GM18511 (cell line): ENCODE data around the gene SP9.

ENCODE experiments used
- ATAC-seq: cut with Tn5 transposase; IDR thresholded peaks from one replicate; pipeline ENCODE4 v1.9.1; 2021; ENCODE audit warnings: mild to moderate bottlenecking, moderate library complexity; ENCODE audit not compliant: unreplicated experiment

Gene SP9

DNA sequence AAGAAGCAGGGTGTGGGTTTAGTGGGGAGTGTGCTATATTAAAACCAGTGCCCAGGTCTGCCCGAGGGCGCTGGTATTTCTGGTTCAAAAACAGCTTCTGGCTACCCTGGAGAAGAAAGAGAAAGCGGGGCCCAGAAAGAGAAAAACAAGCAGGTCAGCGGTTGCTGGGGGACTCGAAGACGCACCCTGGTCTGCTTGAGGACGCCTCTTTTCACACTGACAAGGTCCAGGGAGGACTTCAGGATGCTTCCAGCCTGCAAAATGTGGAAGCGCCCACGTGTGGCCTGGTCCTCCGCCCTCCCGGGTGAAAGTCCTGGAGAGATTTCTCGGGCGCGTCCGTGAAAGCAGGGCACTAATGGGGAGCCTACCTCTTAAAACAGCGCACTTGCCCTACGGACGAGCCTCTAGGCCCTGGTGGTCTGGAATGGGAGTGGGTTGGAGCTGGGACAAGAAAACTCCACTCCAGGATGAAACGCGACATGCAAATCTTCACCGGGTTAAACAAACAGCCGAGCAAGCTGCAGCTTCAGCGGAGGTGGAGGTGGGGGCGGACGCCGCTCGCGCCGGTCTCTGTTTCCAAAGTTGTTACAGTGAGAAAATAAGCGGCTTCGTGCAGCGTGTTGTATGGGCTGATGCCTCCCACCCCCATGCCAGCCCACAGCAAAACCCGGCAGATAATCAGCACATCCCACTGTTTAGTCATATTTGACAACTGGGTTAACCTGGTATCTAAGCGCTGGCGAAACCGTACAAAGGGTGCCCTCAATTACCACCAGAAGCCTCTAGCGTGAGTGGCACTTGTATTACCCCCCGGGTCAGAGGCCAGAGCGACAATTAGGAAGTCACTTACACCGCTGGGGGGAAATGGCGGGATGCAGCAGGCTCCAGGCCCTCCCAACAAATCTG, 1.1 kb upstream of the SP9 start:
- no peak for ATAC-seq

DNA sequence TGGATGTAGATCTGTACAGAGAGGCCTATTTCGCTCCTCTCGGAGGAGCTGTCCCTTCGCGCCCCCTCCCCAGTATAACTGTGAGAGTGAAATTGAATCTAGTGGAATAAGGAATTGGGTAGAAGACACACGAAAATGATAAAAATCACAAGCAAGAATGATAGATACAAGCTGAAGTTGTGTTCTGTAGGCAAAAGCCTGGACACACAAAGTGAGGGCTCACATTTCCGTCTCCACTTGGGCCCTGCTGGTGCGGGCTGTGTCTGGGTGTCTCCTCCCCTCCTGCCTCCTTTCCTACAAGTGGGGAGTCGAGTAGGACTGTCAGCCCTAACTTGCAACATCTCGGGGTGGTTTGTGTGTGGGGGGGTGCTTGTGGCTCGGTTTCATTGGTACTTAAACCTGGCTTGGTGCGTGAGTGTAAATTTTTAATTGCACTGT, 457 bp upstream of the SP9 start:
- no peak for ATAC-seq

DNA sequence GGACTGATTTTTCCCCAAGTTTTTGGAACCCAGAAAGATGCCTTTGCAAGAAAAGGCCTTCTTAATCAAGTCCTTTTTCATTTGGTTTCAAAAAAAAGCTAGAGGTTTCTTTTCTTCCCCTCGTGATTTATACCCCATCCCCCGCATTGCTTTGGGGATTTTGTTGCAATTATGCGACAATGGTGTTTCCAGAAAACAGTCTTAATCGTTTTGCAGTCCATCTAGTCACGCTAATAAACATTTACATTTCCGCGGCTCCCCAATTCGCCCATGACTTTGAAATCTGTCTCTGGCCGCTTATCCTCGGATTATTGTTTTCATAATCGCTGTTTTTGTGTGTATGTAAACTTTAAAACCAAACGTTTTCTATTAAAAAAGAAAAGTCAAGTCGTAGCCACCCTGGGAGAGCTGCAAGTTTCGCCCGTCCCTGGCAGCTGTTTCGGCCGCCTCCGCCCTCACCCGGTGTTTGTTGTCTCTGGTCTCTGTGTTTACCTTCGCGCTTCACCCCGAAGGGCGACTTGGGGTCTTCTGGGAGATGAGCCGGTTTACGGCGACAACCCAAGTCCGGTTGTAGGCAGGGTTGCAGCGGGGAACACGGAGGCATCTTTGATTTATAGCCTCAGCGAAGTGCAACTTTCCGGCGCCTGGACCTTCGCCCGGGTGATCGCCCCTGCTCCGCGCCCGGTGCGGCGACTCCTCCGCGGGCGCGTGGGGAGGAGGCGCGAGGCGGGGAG, 667 bp downstream of the SP9 start:
- ATAC-seq = no peak

DNA sequence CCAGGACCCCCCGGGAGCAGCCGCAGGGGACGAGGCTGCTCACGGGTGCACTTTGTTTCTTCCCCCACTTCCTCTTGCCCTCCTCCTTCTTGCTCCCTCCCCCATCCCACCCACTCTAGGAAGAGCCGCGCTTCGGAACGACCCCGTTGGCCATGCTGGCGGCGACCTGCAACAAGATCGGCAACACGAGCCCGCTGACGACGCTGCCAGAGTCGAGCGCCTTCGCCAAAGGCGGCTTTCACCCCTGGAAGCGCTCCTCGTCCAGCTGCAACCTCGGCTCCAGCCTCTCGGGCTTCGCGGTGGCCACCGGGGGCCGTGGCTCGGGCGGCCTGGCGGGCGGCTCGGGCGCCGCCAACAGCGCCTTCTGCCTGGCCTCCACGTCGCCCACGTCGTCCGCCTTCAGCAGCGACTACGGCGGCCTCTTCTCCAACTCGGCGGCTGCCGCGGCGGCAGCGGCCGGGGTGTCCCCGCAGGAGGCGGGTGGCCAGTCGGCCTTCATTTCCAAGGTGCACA, 1.3 kb downstream of the SP9 start:
- no peak for ATAC-seq

DNA sequence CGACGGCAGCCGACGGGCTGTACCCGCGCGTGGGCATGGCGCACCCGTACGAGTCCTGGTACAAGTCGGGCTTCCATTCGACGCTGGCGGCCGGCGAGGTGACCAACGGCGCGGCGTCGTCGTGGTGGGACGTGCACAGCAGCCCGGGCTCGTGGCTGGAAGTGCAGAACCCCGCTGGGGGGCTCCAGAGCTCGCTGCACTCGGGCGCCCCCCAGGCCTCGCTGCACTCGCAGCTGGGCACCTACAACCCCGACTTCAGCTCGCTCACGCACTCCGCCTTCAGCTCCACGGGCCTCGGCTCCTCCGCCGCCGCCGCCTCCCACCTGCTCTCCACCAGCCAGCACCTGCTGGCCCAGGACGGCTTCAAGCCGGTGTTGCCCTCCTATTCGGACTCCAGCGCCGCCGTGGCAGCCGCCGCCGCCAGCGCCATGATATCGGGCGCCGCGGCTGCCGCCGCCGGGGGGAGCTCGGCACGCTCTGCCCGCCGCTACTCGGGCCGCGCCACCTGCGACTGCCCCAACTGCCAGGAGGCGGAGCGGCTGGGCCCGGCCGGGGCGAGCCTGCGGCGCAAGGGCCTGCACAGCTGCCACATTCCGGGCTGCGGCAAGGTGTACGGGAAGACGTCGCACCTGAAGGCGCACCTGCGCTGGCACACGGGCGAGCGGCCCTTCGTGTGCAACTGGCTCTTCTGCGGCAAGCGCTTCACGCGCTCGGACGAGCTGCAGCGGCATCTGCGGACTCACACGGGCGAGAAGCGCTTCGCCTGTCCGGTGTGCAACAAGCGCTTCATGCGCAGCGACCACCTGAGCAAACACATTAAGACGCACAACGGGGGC, 2.0 kb downstream of the SP9 start:
- ATAC-seq = no peak

DNA sequence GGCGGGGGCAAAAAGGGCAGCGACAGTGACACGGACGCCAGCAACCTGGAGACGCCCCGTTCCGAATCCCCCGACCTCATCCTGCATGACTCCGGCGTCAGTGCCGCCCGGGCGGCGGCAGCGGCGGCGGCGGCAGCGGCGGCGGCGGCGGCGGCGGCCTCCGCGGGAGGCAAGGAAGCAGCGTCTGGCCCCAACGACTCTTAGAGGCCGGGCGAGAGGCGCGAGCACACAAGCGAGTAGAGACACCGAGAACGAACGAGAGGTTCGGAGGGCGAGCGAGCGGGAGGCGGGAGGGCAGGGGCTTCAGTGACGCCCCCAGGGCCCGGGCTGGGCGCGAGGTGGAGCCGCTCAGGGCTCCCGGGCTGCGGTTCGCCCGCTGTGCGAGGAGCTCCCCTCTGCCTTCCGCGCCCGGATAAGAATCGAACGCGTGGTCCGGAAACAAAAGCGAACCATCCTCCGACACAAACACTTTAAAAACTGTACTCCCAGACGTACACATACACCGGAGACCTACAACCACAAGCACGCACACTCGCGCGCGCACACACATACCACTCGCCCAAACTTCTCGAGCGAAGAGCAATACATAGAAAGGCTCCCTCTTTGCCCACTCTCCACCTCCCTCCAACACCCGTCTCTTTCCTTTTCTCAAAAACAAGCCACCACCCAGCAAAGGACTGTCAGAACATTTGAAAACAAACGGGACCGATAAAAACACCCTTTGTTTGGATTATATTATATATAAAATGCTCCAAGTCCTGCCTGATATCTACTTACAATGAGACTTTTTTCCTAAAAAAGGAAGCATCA, 2.8 kb downstream of the SP9 start:
- no peak for ATAC-seq

DNA sequence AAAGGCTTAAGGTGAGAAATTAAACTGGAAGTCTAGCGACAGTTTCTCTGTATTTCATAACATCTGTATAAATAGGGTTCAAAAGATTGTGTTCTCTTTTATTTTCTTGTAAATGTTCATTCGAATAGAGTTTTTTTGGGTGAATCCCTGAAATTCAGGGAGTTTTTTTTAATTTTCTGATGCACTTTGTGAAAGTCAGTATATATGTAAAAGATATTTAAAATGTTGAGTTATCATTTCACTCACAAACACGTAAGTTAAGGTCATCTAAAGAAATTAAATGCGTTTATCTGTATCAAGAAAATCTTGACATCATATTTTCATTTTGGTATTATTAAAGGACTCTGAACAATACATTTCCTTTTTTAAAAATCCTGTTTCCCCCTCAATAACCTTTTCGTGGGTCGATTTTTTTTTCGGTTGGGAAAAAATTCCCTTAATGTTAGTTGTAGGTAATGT, 3.4 kb downstream of the SP9 start:
- no peak for ATAC-seq

DNA sequence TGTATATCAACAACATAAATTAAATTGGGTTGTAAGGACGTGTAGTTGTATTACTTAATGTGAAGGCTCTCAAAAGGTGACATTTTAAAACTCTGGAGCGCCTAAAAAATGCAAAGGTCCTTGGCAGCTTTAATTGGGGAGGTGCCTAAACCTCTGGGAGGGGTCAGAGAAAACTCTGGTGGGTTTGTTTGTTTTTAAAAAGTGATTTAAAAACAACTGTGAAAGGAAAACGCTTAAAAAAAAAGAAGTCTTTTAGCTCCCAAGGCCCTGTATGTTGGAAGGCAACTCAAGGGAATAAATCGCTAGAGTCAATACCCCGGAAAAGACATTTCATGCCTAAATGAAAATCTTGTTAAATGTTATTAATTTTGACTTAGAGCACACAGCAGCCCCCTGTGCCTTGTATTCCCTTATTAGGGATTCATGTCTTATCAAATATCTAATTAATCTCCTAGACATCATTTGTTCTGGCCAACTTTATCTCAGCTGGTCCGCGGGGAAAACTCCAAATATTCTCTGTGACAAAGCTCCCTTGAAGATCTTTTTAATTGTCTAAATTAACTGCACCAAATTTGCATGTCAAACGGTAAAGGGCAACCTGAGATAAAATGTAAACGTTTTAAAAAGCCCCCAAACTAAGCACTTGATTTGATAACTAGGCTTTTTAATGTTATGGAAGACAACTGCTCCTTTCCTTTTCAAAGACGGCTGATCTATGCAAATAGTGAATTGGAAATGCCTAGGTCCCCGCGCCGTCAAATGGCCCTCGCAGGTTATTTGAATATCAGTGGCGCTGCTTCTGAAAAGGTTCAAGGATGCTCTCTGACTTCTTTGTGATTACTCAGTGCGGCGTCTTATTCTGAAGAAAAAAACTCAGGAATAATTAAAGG, 4.2 kb downstream of the SP9 start:
- no peak for ATAC-seq

DNA sequence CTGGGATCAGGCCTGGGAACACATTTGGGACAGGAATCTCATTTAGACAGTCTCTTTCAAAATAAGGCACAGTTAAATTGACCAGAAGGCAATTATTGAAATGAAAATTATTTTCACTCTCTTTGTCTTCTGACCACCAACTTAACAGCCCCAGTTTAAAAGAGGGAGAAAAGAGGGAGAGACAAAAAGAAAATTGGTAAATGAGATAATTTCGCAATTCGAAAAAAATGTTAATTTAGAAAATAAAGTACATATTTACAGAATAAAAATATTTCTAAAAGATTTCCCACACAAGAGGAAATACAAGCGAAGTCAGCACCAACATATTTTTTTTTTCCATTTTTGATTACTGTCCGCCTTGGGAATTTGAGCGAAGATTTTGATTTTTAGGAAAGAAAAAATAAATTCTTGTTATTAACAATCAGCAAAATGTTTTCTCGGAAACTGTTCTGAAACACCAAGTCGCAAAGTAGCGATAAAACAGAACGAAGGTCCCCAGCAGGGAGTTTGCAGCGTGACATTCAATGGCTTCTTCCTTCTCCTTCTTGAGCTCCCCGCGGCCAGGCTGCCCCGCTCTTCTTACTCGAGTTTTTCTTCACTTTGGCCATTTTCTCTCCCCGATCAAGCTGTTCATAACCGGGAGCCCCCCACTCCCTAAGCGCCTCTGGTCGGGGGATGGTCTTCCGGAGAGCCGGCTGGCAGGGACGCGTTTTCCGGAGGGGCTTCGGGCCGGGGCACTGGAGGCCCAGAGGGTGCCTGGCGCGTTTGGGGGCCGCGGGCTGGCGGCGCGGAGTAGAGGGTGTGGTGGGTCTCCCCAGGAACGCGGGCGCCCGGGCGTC, 5.0 kb downstream of the SP9 start:
- ATAC-seq = no peak

DNA sequence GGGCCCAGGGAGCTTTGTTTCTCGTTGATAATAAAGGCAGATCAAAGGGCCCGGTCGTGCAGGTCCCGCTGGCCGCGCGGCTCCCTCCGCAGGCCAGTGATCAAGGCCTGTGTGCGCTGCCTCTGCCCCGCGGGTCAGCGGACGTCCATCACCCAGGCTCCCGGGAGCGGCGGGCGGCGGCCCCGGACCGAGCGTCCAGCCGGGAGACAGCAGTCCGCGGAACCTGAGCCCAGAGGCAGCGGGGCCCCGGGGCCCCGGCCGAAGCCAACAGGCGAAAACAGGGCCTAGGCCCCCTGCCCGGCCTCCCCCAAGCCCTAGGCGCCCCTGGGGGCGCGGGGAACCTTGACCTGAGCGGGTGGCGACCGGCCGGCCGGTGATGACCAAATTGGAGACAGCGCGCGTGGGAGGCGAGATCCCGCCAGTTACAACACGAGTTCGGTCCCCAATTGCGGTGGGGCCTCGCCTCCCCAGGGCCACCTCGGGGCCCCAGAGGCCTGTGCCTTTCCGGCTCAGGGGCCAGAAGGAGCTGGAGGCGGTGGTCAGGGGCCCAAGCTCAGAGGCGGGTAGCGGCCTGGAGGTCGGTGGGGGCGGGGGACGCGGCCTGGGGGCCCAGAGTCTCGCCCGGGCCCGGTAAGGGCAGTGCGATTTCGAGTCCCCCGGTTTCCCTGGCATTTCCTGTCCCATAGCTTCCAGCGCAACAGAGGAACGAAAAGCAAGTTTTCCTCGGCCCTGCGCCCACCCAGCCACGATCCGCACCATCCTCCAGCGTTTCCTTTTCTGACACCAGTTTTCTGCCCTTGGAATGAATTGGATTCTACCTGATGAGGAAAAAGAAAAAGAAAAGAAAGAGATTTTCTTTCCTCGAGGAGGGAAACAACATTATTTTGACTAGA, 5.9 kb downstream of the SP9 start:
- no peak for ATAC-seq

DNA sequence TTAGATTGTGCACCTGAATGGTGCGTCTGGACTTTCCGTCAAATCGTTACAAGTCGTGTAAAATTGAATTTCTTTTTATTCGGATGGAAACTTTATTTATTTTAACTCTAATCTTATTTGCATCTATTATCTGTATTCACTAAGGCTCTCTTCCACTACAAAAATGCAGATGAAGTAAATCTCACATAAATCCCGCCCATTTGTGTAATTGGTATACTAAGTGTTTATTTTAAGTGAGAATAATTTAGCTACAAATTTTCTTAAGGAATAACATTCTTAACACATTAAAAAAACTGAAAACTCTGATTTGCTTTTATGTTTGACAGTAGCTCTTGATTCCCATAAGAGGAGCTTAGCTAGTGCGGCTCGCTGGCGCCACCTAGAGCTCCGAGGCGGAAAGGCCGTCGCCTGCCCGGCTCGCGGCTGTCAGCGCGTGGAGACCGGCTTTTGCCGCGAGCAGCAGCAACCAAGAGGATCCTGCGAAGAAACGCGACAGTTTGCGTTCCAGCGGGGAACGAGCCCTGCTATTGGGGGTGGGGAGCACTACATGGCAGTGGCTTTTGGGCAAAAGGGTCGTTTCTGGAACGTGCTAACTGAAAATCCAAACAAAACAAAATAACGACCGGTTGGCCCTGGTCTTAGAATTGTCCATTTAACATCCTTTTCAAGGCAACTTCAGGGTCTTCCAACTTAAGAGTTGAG, 6.7 kb downstream of the SP9 start:
- peak; percentile 64 for ATAC-seq

DNA sequence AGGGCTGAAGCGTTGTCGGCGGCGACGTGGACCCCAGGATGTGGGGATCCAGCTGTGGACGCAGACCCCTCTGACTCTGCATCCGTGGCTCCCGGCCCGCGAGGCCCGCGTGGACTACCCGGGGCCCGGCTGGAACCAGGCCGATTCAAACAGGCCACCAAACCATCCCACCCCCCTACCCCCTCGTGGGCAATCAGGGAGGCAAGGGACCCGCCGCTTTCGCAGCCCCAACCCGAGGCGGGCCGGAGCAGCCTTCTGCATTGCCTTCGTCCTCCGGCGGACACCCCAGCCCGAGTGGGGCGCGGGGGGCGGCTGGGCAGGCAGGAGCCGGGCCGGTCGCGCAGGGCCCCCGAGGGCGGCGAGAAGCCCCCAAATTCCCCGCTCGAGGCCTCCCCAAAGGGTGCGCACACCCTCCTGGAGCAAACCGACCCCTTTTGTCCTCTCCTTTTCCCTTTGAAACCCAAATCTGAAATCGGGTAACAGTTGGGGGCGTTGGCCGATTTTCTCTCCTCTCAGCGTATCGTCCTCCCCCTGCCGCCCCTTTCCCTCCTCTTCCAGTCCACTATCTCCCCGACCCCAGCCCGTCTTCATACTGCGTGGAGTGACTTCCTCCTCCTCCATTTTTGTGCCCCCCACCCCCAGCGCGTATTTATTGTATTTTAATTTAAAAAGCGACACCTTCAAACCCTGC, 7.4 kb downstream of the SP9 start:
- ATAC-seq = no peak

DNA sequence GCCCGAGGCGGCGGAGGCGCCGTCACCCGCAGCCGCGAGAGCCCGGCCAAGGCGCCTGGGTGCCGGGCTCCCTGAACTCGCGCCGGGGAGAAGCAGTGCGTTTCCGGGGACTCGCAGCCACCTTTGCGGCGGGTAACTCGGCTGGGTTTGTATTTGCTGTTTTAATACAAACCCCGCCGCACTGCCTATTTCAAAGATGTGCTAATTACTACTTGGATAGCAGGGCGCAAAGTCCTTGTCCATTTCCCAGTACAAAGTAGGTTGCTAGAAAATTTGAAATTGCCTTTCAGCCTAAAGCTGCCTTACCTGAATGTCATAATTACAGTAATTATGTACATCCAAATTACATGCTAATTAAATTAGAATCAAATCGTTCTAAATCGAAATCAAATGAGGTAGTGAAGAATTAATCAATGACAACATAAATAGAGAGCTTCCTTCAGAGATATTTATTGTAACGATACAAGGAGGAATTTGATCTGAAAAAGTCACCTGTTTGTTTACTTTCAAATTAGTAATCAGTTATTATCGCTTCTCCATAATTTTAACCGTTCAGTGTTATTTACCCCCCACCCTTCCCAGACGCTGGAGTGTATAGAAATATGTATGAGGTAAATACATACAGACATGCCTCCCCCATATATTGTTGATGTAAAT, 8.1 kb downstream of the SP9 start:
- ATAC-seq = no peak

DNA sequence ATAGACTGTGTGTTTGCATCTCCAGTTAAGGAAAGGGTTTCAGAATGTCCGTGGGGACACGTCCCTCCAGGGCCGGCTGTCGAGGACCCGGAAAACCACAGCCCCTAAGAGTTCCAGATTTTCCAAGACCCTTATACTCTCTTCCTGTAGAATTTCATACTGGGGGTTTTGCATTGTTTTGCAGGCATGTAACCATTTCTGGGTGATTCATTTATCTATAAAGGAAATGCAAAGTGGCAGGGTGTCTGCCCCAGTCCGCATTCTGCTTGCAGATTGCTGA, 8.5 kb downstream of the SP9 start:
- no peak for ATAC-seq

DNA sequence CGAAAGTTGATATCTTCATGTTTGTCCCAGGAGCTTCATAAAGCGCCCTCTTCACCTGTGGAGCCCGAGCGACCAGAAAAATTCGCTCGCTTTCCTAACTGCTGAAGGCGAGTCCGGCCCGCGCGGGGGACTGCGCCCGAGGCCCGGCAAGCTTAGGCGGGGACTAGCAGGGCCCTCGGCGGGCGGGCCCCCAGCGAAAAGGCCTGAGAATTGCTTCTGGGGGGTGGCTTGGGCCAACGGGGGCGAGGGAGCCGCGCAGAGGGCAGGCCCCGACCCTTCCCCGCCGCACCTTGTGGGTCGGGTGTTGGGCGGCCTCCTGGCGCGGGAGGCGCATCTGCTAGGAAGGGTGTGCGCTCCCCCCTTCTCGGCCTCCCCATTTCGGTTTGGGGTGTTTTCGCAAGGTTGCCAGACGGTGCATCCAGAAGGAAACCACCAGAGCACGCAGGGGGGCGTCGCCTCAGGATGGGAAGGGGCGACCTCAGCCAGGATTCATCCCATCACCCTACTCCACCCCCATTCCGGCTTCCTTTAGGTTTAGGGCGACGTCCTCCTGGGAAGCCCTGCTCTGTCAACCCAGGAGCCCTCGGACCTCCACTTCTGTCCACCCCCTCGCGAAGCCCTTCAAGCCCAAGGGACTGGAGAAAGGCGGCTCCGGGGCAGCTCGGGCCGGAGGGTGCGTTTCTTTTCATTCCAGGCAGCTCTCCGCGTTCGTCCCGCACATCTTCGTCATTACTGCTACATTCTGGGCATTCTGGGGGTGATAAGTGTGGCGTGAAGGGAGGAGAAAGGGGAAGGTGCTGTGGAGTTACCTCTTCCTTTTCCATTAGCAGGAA, 9.1 kb downstream of the SP9 start:
- no peak for ATAC-seq
